ENCODE results near the gene NR1H4. TPM values are rescaled to one million over a fixed set of nuclear protein-coding genes. Genes with fewer than 3 reads are reported as not detected.

NR1H4 gene
- total and polyA plus RNA-seq, 2 of the 8 experiments (the other 6 are each of a cell fraction or from before 2014, with no cell fraction given), result not detected

GRCh38 chr12:100508751-100509150, 35.1 kb downstream of the NR1H4 start:
- WGBS, 2 experiments (ENCODE audit: extremely low coverage in 1 of 2, insufficient coverage in 1 of 2, insufficient read length in 1 of 2, insufficient replicate concordance in 2 of 2, low coverage in 1 of 2, low lambda C conversion rate in 2 of 2, missing lambda C conversion rate in 1 of 2), result 81% methylated on average over 4 of the region's 4 CpGs; no CpG with 5 or more reads in 1 of the 2 experiments
- TF ChIP-seq PHF8 (conservative IDR thresholded peaks at IDR 0.05; ENCODE audit: low read depth, low read length) (no peak), EGR1 (IDR thresholded peaks at IDR 0.05; ENCODE audit: borderline replicate concordance, low read depth, low read length) (no peak), HDAC6 (IDR thresholded peaks at IDR 0.05; ENCODE audit: low read depth, low read length) (no peak), ASH2L (IDR thresholded peaks at IDR 0.05; ENCODE audit: low read length) (no peak), TAF7 (optimal IDR thresholded peaks at IDR 0.05; ENCODE audit: borderline replicate concordance, low read depth, low read length) (no peak), CTBP2 (IDR thresholded peaks at IDR 0.05; ENCODE audit: borderline replicate concordance, insufficient read depth, insufficient read length, low read length) (no peak), RFX5 (IDR thresholded peaks at IDR 0.05; ENCODE audit: borderline replicate concordance, low read depth, low read length) (no peak), HDAC2 (IDR thresholded peaks at IDR 0.05; ENCODE audit: borderline replicate concordance in 1 of 2, low read depth in 2 of 2, low read length in 2 of 2) (no peak), BRCA1 (IDR thresholded peaks at IDR 0.05; ENCODE audit: low read depth, low read length) (no peak), GABPA (IDR thresholded peaks at IDR 0.05; ENCODE audit: borderline replicate concordance, insufficient read depth, low read length) (no peak)

More at GRCh38 chr12:100508751-100509150, 35.1 kb downstream of the NR1H4 start:
- Histone ChIP-seq H3K14ac (ENCODE audit: insufficient read length) (no peak overlapping the region), H2BK15ac (ENCODE audit: low read length) (no peak overlapping the region), H4K20me1 (replicated peaks in 1 of 2; ENCODE audit: control insufficient read depth in 1 of 2, insufficient read depth in 2 of 2, low read length in 2 of 2) (no peaks in the 10 kb centered on the region), H3K4me3 (ENCODE audit: extremely low read depth in 1 of 4, insufficient read depth in 2 of 4, low read depth in 3 of 4, low read length in 4 of 4) (no peak overlapping the region), H3K4ac (replicated peaks; ENCODE audit: insufficient read length, low read depth, low read length) (no peak overlapping the region), H2BK20ac (ENCODE audit: low read length) (no peak overlapping the region), H3K36me3 (ENCODE audit: control insufficient read depth in 2 of 4, insufficient read depth in 4 of 4, low read length in 3 of 4) (no peaks in the 10 kb centered on the region), H3K56ac (replicated peaks; ENCODE audit: insufficient read length, low read depth, low read length) (no peak overlapping the region), H3K4me2 (ENCODE audit: insufficient read depth in 1 of 2, low read depth in 2 of 2, low read length in 2 of 2) (no peak overlapping the region), H3K18ac (ENCODE audit: extremely low read depth, low read length) (no peak overlapping the region), H3K23me2 (ENCODE audit: low read depth, low read length) (no peaks in the 10 kb centered on the region), H2AK5ac (ENCODE audit: low read depth, low read length) (no peak overlapping the region), H2BK120ac (replicated peaks; ENCODE audit: low read depth, low read length) (no peak overlapping the region), H2BK12ac (ENCODE audit: low read depth, low read length) (no peak overlapping the region), H4K91ac (replicated peaks; ENCODE audit: insufficient read length, low read length) (no peak overlapping the region), H3K27ac (ENCODE audit: low read depth, low read length) (no peak overlapping the region), H2AFZ (ENCODE audit: low read length) (no peak overlapping the region), H3K79me2 (ENCODE audit: control insufficient read depth in 1 of 2, insufficient read depth in 2 of 2, low read length in 2 of 2) (no peaks in the 10 kb centered on the region), H2BK5ac (ENCODE audit: low read depth, low read length) (no peak overlapping the region), H3K9me3 (ENCODE audit: insufficient read depth in 2 of 2, low read depth in 1 of 2, low read length in 1 of 2) (no peaks in the 10 kb centered on the region), H4K5ac (ENCODE audit: insufficient read length, low read depth, low read length) (no peak overlapping the region), H3K79me1 (ENCODE audit: low read depth, low read length) (no peaks in the 10 kb centered on the region), H3K4me1 (replicated peaks in 1 of 4; ENCODE audit: control insufficient read depth in 3 of 4, insufficient read depth in 4 of 4, low read length in 3 of 4) (no peaks in the 10 kb centered on the region), H3K27me3 (replicated peaks in 1 of 4; ENCODE audit: control insufficient read depth in 3 of 4, extremely low read depth in 1 of 4, insufficient read depth in 3 of 4, low read length in 3 of 4) (no peaks in the 10 kb centered on the region), H3K9ac (replicated peaks in 1 of 4; ENCODE audit: extremely low read depth in 1 of 4, low read depth in 3 of 4, low read length in 3 of 4) (no peak overlapping the region), H4K8ac (ENCODE audit: extremely low read depth, insufficient read depth, low read length) (no peak overlapping the region), H3K23ac (ENCODE audit: insufficient read length) (no peak overlapping the region)
- no peak for DNase-seq (ENCODE audit: low read depth in 1 of 2, low spot score in 2 of 2)
- no peak for FAIRE-seq
- CTCF ChIA-PET (ENCODE audit: partially characterized antibody), result no interaction called here
- POLR2A ChIA-PET (ENCODE audit: partially characterized antibody), result no interaction called here

Data from H1 (cell line).